Heart left ventricle (tissue), 16 donors: Measurements from ENCODE around the gene LIN9. TPM values are rescaled to one million over a fixed set of nuclear protein-coding genes. Genes with fewer than 3 reads are reported as not detected.

Source experiments
- ATAC-seq, 4 donors: fragments of 200-7000 bp; cut with Tn5 transposase; one replicate each; pipeline ENCODE4 v1.9.1; 2020 to 2022; ENCODE audit warnings: moderate library complexity in 4 of 4, mild to moderate bottlenecking in 3 of 4, moderate number of reproducible peaks in 1 of 4
- DNase-seq, 5 donors: peaks; one replicate each; pipeline ENCODE4 v3.0.0-alpha.2; 2020
- H3K27ac ChIP-seq, 12 donors: fragments of 200-600 bp; sonication (generic) in 4 of 12; one replicate each; pipeline versions ENCODE4 v1.5.0 to v1.8.0; 2016 to 2022; ENCODE audit warnings: mild to moderate bottlenecking in 2 of 12
- H3K27me3 ChIP-seq, 9 donors: fragments of 200-600 bp; sonication (generic) in 2 of 9; one replicate each; pipeline versions ENCODE4 v1.5.1 to v1.8.0; 2016 to 2022; ENCODE audit warnings: mild to moderate bottlenecking in 3 of 9
- H3K36me3 ChIP-seq, 9 donors: fragments of 200-600 bp; sonication (generic) in 2 of 9; one replicate each; pipeline versions ENCODE4 v1.5.0 to v1.8.0; 2018 to 2022; ENCODE audit warnings: mild to moderate bottlenecking in 2 of 9
- H3K4me1 ChIP-seq, 12 donors: fragments of 200-600 bp; sonication (generic) in 4 of 12; one replicate each; pipeline versions ENCODE4 v1.5.0 to v1.8.0; 2016 to 2022; ENCODE audit warnings: mild to moderate bottlenecking in 3 of 12
- H3K4me3 ChIP-seq, 12 donors: fragments of 200-600 bp; sonication (generic) in 4 of 12; one replicate each; pipeline versions ENCODE4 v1.5.0 to v1.8.0; 2017 to 2022; ENCODE audit warnings: mild to moderate bottlenecking in 9 of 12, moderate library complexity in 4 of 12
- H3K9me3 ChIP-seq, 12 donors: fragments of 200-600 bp; sonication (generic) in 4 of 12; one replicate each; pipeline versions ENCODE4 v1.5.0 to v1.8.0; 2016 to 2022; ENCODE audit warnings: mild to moderate bottlenecking in 1 of 12
- POLR2A ChIP-seq, 2 donors: fragments of 450-650 bp; IDR thresholded peaks; one replicate each; pipeline ENCODE4 v1.6.1; 2017; ENCODE audit warnings: antibody characterized with exemption in 2 of 2, mild to moderate bottlenecking in 2 of 2, moderate library complexity in 2 of 2
- WGBS, 4 donors: extraction: QIAGEN DNeasy Blood & Tissue Kit in 2 of 4; methylation state at CpG; one replicate each; pipeline versions ENCODE4 v1.1.5 to v1.1.7; 2013 to 2018; 5-methylcytosine and 5-hydroxymethylcytosine counted together
- intact Hi-C, 10 donors: fragments of 100-400 bp; cut with DNase I; formaldehyde crosslinking; loops; one replicate each; pipeline versions ENCODE4 v1.11.1 to v1.14.2; 2022
- polyA plus RNA-seq, 2 donors: library from polyadenylated mRNA; stranded (reverse); fragments of 200-250 nt; gene quantifications; one replicate each; pipeline ENCODE4 v1.2.3, GENCODE V29; 2013
- total RNA-seq, 9 donors: library from RNA; depleted of rRNA in 2 of 9; stranded (reverse); fragments of >200 nt in 2 of 9; fragmentation: NEBNext Ultra II Directional in 3 of 9; extraction: Animal tissue kit (Norgen Biotek cat#: 25700) in 3 of 9; gene quantifications; one replicate each; pipeline versions ENCODE4 v1.1.0 to v1.2.4, GENCODE V29; 2016 to 2023
- TF ChIP-seq, protein P1 (sequence below), 12 donors: fragments of 200-600 bp; sonication (generic) in 4 of 12; IDR thresholded peaks; one replicate each; pipeline versions ENCODE4 v1.5.0 to v1.8.0; 2018 to 2022; ENCODE audit warnings: antibody characterized with exemption in 12 of 12, mild to moderate bottlenecking in 5 of 12
- donor health status: ischemic (EF 13 %, LVEDD 7.1; RV severe dilation, severe dysfunction).
- donor health status: healthy with polysubstance abuse.
- donor health status: DM: no; HTN: yes; CAD: no.
- donor health status: DM: no; HTN: no; CAD: no.
- donor health status: ischemic (EF 25% LVEDD 6.9; RV normal size, moderate dysfunction).
- donor health status: ischemic (EF 25% LVEDD 5.7; RV mildly dilated, moderate dysfunction).
- donor health status: healthy.
- donor health status: DM: yes; HTN: yes; CAD: no.
- donor health status: ischemic (EF 35%, LVEDD 5.7; RV mildly dilated, moderate dysfunction).
- donor health status: nonischemic (EF 11% LVEDD 7.7; RV severe dilation, severe dysfunction).
- donor health status: DM: yes; HTN: yes; CAD: no.
- donor health status: PGD.
- donor health status: ischemic (EF 29% LVEDD 5.4; RV normal size, mild dysfunction).
- donor health status: nonischemic (EF 23%, LVEDD 6.1; RV moderate dilation, normal function).

Gene LIN9
- total and polyA plus RNA-seq, 11 donors, result 10.9 to 21.0 (median 17.7) TPM

DNA sequence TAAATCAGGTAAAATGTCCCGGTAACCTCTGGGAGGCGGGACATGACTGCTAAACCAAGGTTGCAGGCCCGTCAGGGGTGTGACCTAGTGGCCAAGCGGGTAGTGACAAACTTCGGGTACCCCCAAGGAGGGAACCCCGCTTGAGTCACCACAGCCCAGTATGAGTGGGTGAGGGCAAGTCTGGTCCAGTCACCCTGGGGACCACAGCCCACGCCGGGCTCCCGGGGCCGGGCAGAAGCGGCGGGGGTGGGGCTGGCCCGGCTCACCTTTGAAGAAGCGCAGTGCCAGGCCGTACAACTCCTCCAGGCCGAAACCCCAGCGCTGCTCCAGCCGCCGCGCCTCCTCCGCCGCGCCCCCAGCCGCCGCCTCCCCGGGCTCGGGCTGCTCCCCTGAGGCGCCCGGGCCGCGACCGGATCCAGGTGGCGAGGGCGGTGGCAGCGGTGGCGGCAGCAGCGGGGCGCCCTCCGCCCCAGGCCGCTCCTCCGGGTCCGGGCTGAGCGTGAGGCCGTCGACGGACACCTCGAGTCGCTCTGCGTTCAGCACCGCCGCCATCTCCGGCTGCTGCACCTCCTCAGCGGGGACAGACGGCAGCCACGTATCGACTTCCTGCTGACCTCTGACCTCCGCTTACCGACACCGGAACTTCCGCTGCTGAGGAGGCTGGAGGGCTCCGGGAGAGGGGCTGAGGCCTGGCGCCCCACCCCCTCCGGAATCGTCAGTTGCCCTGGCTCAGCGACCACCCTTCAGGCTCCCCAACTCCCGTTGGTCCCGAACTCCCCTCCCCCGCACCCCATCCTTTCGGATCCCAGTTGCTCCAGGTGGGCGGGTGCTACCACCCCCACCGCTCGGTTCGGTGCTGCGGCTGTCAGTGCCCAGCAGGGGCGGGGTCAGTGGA is 122.6 kb downstream of the LIN9 start, which contains the start of gene ACBD3:
ACBD3 (minus strand) TSS at position 618 of the 895 bp plus-strand sequence; CDS start at position 552, 66 bp downstream.
- 0 to 1% (median 0%) methylated on average over 28 to 75 of the region's 75 CpGs for WGBS, 4 donors
- Histone ChIP-seq H3K4me3 (peak within 1 kb of the TSS; percentile 62 to 98 (median 80)), H3K27me3 (no peaks in the 10 kb centered on the region), H3K4me1 (peaks cover 5 to 47% (median 31%) of the 10 kb centered on the region in 12 donors), H3K9me3 (no peaks in the 10 kb centered on the region), H3K27ac (peak within 1 kb of the TSS; percentile 82 to 96 (median 92)), H3K36me3 (peaks cover 0 to 4% (median 0%) of the 10 kb centered on the region in 9 donors)
- DNase-seq, result peak; percentile 90 to 93 (median 91)
- intact Hi-C loops, result loop anchor here in 3 of 10 donors (5.0 kb wide), 2 partner anchors 119 to 124 kb away; partner anchors contain the start of gene H3-3A (in 2 of the 3)
- ATAC-seq, result peak; percentile 93 to 98 (median 98)
- peak; percentile 40 to 81 for TF ChIP-seq POLR2A (IDR thresholded peaks at IDR 0.05)
- TF ChIP-seq, protein P1, sequence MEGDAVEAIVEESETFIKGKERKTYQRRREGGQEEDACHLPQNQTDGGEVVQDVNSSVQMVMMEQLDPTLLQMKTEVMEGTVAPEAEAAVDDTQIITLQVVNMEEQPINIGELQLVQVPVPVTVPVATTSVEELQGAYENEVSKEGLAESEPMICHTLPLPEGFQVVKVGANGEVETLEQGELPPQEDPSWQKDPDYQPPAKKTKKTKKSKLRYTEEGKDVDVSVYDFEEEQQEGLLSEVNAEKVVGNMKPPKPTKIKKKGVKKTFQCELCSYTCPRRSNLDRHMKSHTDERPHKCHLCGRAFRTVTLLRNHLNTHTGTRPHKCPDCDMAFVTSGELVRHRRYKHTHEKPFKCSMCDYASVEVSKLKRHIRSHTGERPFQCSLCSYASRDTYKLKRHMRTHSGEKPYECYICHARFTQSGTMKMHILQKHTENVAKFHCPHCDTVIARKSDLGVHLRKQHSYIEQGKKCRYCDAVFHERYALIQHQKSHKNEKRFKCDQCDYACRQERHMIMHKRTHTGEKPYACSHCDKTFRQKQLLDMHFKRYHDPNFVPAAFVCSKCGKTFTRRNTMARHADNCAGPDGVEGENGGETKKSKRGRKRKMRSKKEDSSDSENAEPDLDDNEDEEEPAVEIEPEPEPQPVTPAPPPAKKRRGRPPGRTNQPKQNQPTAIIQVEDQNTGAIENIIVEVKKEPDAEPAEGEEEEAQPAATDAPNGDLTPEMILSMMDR (IDR thresholded peaks at IDR 0.05), result peak in 1 of 12 donors; percentile 24

DNA sequence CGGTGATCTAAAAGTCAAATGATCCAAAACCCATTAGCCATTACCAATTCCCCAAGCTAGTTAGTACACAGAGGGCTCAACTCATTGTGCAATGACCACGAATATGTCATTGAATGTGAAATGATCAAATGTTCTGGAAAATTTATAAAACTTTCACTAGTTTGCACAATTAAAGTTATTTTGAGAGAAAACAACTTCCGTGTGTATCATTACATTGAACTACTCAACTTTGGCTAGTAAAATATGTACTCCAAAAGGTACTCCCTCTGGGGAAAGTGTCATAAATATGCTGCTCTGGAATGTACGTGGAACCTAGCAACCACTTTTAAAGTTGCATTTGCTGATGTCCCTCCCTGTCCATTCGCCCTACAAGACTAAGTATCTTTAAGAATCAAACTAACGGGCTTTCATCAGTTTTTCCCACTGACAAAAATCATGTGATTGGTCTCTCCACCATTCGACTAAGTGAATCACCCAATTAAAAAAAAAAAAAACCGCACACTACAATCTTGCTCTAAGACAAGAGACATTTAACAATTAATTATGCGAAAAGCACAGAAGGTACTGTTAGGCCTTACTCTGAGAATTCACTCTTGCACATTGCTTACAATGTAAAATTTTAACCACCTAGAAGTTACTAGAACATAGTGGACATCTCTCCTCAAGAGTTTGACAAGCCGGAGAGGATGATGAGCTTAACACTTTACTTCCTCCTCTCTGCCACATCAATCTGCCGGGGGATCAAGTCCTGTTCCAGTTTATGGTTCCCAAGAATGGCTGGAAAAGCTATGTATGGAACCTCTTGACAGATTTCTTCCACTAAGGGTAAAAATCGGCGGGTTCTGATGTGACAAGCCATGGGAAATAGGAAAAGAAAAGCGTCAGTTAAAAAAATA is 123.6 kb downstream of the LIN9 start:
- 22 to 32% (median 26%) methylated on average over 14 of the region's 14 CpGs for WGBS, 4 donors
- H3K27ac ChIP-seq, result peak overlapping the region; percentile 82 to 96 (median 92)
- peaks cover 0 to 13% (median 0%) of the 10 kb centered on the region in 9 donors for H3K36me3 ChIP-seq
- ATAC-seq, result no peak
- no peaks in the 10 kb centered on the region for H3K9me3 ChIP-seq
- no peaks in the 10 kb centered on the region for H3K27me3 ChIP-seq
- peaks cover 5 to 52% (median 34%) of the 10 kb centered on the region in 12 donors for H3K4me1 ChIP-seq
- intact Hi-C loops, result loop anchor here in 3 of 10 donors (5.0 kb wide), 2 partner anchors 118 to 123 kb away; partner anchors contain the start of gene H3-3A (in 2 of the 3)
- TF ChIP-seq POLR2A (IDR thresholded peaks at IDR 0.05), result no peak
- TF ChIP-seq, protein P1 (IDR thresholded peaks at IDR 0.05), result no peak
- H3K4me3 ChIP-seq, result peak overlapping the region; percentile 62 to 98 (median 80)
- DNase-seq, result no peak

DNA sequence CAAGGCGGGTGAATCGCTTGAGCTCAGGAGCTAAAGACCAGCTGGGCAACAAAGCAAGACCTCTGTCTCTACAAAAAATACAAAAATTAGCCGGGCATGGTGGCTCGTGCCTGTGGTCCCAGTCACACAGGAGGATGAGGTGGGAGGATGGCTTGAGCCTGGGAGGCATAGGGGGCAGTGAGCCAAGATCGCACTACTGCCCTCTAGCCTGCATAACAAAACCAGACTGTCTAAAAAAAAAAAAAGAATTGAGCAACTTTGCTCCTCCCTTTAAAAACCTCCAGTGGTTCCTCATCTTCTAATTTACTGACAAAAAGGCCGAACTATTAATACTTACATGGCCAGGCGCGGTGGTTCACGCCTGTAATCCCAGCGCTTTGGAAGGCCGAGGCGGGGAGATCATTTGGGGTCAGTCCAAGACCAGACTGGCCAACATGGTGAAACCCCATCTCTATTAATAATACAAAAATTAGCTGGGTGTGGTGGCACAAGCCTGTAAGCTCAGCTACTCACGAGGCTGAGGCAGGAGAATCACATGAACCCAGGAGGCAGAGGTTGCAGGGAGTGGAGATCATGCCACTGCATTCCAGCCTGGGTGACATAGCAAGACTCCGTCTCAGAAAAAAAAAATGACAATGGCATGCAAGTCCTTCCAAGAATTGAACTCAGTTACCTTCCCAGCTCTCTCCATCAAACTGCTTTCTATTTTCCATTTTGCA is 126.8 kb downstream of the LIN9 start:
- H3K27ac ChIP-seq, result peak overlapping the region in 8 of 12 donors; percentile 3 to 63 (median 28)
- TF ChIP-seq, protein P1 (IDR thresholded peaks at IDR 0.05), result peak in 10 of 12 donors; percentile 16 to 56 (median 39)
- TF ChIP-seq POLR2A (IDR thresholded peaks at IDR 0.05), result no peak
- no peaks in the 10 kb centered on the region for H3K9me3 ChIP-seq
- peaks cover 5 to 64% (median 35%) of the 10 kb centered on the region in 12 donors for H3K4me1 ChIP-seq
- H3K36me3 ChIP-seq, result peaks cover 0 to 16% (median 0%) of the 10 kb centered on the region in 9 donors
- ATAC-seq, result peak in 3 of 4 donors; percentile 23 to 51 (median 28)
- peak overlapping the region in 2 of 12 donors; percentile 4 to 26 for H3K4me3 ChIP-seq
- DNase-seq, result peak in 4 of 5 donors; percentile 25 to 68 (median 46)
- intact Hi-C loops, result no loop called here
- no peaks in the 10 kb centered on the region for H3K27me3 ChIP-seq
- 57 to 76% (median 59%) methylated on average over 14 of the region's 14 CpGs for WGBS, 4 donors

Other genes with a start within 250 kb of the LIN9 start
- 100 to 1,000 TPM; 241 to 386 (median 298) TPM for gene H3-3A, start 246.4 kb downstream of the LIN9 start, total RNA-seq
- 100 to 1,000 TPM; 412 to 471 TPM for gene H3-3A, start 246.4 kb downstream of the LIN9 start, polyA plus RNA-seq
- gene ACBD3, start 122.4 kb downstream of the LIN9 start, total RNA-seq, result 10 to 100 TPM; 23.6 to 39.1 (median 28.4) TPM
- gene ACBD3, start 122.4 kb downstream of the LIN9 start, polyA plus RNA-seq, result 10 to 100 TPM in 1 of 2 donors, 1 to 10 TPM in 1; 9.3 to 24.3 TPM
- gene MIXL1, start 85.5 kb downstream of the LIN9 start, total RNA-seq, result under 1 TPM in 2 of 9 donors, not detected in 7; 0.32 to 0.84 TPM
- under 1 TPM in 1 of 2 donors, not detected in 1; 0.06 TPM for gene MIXL1, start 85.5 kb downstream of the LIN9 start, polyA plus RNA-seq
- 100 to 1,000 TPM in 8 of 9 donors, 10 to 100 TPM in 1; 98.8 to 168 (median 111) TPM for gene PARP1, start 98.9 kb upstream of the LIN9 start, total RNA-seq
- gene PARP1, start 98.9 kb upstream of the LIN9 start, polyA plus RNA-seq, result 100 to 1,000 TPM in 1 of 2 donors, 10 to 100 TPM in 1; 50.4 to 140 TPM
- gene STUM, start 239.6 kb upstream of the LIN9 start, total RNA-seq, result 1 to 10 TPM in 4 of 9 donors, under 1 TPM in 5; 0.39 to 1.7 (median 0.97) TPM
- 1 to 10 TPM in 1 of 2 donors, under 1 TPM in 1; 0.53 to 1.1 TPM for gene STUM, start 239.6 kb upstream of the LIN9 start, polyA plus RNA-seq